H9 (cell line): ENCODE measurements around the gene CFAP43. TPM values are rescaled to one million over a fixed set of nuclear protein-coding genes. Genes with fewer than 3 reads are reported as not detected.

Experiments
- DNase-seq: peaks from one replicate; pipeline ENCODE4 v3.0.0-alpha.2; 2017
- H2AFZ ChIP-seq: one replicate; pipeline ENCODE4 v1.6.1; 2013; ENCODE audit warnings: mild to moderate bottlenecking, low read length, control low read depth, moderate library complexity
- H2AK5ac ChIP-seq: 2 replicates; pipeline ENCODE4 v1.6.1; 2013; ENCODE audit warnings: low read length, control low read depth, mixed read lengths; ENCODE audit not compliant: insufficient read length
- H2BK120ac ChIP-seq: one replicate; pipeline ENCODE4 v1.6.1; 2013; ENCODE audit warnings: low read depth, mild to moderate bottlenecking, low read length, control low read depth, inconsistent platforms; ENCODE audit not compliant: poor library complexity, severe bottlenecking
- H2BK12ac ChIP-seq: 2 replicates; pipeline ENCODE4 v1.6.1; 2013; ENCODE audit warnings: low read length, control low read depth, mixed read lengths, low read depth; ENCODE audit not compliant: insufficient read length
- H2BK15ac ChIP-seq: 2 replicates; pipeline ENCODE4 v1.6.1; 2013; ENCODE audit warnings: low read depth, low read length, control low read depth
- H2BK20ac ChIP-seq: one replicate; pipeline ENCODE4 v1.6.1; 2013; ENCODE audit warnings: low read depth, mild to moderate bottlenecking, low read length, control low read depth, inconsistent platforms; ENCODE audit not compliant: poor library complexity, severe bottlenecking
- H2BK5ac ChIP-seq: 2 replicates; pipeline ENCODE4 v1.6.1; 2013; ENCODE audit warnings: low read length, control low read depth, mixed read lengths; ENCODE audit not compliant: insufficient read length
- H3K14ac ChIP-seq: 2 replicates; pipeline ENCODE4 v1.6.1; 2013; ENCODE audit warnings: low read length, control low read depth; ENCODE audit not compliant: insufficient read depth
- H3K18ac ChIP-seq: 2 replicates; pipeline ENCODE4 v1.6.1; 2013; ENCODE audit warnings: low read depth, mild to moderate bottlenecking, mixed read lengths, low read length, control low read depth; ENCODE audit not compliant: insufficient read length
- H3K23ac ChIP-seq: 2 replicates; pipeline ENCODE4 v1.6.1; 2013; ENCODE audit warnings: low read length, control low read depth, mixed read lengths, low read depth; ENCODE audit not compliant: insufficient read length
- H3K23me2 ChIP-seq: 2 replicates; pipeline ENCODE4 v1.6.1; 2013; ENCODE audit warnings: low read depth, mild to moderate bottlenecking, mixed read lengths, low read length, control low read depth; ENCODE audit not compliant: insufficient read length, poor library complexity, severe bottlenecking
- H3K27ac ChIP-seq: 2 replicates; pipeline ENCODE4 v1.5.1; 2013; ENCODE audit warnings: low read length, control low read depth, mixed read lengths, low read depth; ENCODE audit not compliant: insufficient read length
- H3K27me3 ChIP-seq: 2 replicates; pipeline ENCODE4 v1.6.1; 2013; ENCODE audit warnings: low read length, control low read depth, inconsistent platforms; ENCODE audit not compliant: insufficient read depth
- H3K4ac ChIP-seq: 2 replicates; pipeline ENCODE4 v1.6.1; 2013; ENCODE audit warnings: low read depth, mild to moderate bottlenecking, control low read depth, inconsistent platforms, low read length, moderate library complexity
- H3K4me1 ChIP-seq: 2 replicates; pipeline ENCODE4 v1.6.1; 2013; ENCODE audit warnings: low read length, control low read depth, inconsistent platforms; ENCODE audit not compliant: insufficient read depth
- H3K4me2 ChIP-seq: 2 replicates; pipeline ENCODE4 v1.6.1; 2013; ENCODE audit warnings: low read length, control low read depth, mixed read lengths; ENCODE audit not compliant: insufficient read length, insufficient read depth
- H3K56ac ChIP-seq: 2 replicates; pipeline ENCODE4 v1.6.1; 2013; ENCODE audit warnings: low read depth, mild to moderate bottlenecking, mixed read lengths, low read length, control low read depth; ENCODE audit not compliant: insufficient read length
- H3K79me1 ChIP-seq: 2 replicates; pipeline ENCODE4 v1.6.1; 2013; ENCODE audit warnings: low read depth, mild to moderate bottlenecking, moderate library complexity, low read length, control low read depth, inconsistent platforms; ENCODE audit not compliant: insufficient read depth, poor library complexity, severe bottlenecking
- H3K79me2 ChIP-seq: 2 replicates; pipeline ENCODE4 v1.6.1; 2013; ENCODE audit warnings: low read length, control low read depth, inconsistent platforms; ENCODE audit not compliant: insufficient read depth
- H3K9ac ChIP-seq: 2 replicates; pipeline ENCODE4 v1.6.1; 2013; ENCODE audit warnings: low read length, control low read depth, mixed read lengths; ENCODE audit not compliant: insufficient read length; ENCODE audit errors: extremely low read depth
- H3K9me3 ChIP-seq: one replicate; pipeline ENCODE4 v1.6.1; 2013; ENCODE audit warnings: low read depth, low read length, inconsistent platforms; ENCODE audit not compliant: control insufficient read depth
- H3T11ph ChIP-seq: one replicate; pipeline ENCODE4 v1.6.1; 2013; ENCODE audit warnings: mild to moderate bottlenecking, low read length, control low read depth, inconsistent platforms
- H4K20me1 ChIP-seq: one replicate; pipeline ENCODE4 v1.6.1; 2013; ENCODE audit not compliant: control insufficient read depth, insufficient read length, insufficient read depth
- H4K5ac ChIP-seq: 2 replicates; pipeline ENCODE4 v1.6.1; 2013; ENCODE audit warnings: low read depth, mild to moderate bottlenecking, mixed read lengths, low read length, control low read depth; ENCODE audit not compliant: insufficient read length
- H4K8ac ChIP-seq: replicated peaks from 2 replicates; pipeline ENCODE4 v1.6.1; 2013; ENCODE audit warnings: low read length, control low read depth, mixed read lengths, low read depth; ENCODE audit not compliant: insufficient read length
- H4K91ac ChIP-seq: 2 replicates; pipeline ENCODE4 v1.6.1; 2013; ENCODE audit warnings: low read depth, mild to moderate bottlenecking, moderate library complexity, mixed read lengths, low read length, control low read depth; ENCODE audit not compliant: insufficient read length
- H3K27ac Mint-ChIP-seq, 3 experiments: 2 replicates in 2 of 3; 3 replicates in 1 of 3; pipeline ENCODE4 v1.8.0; 2020 to 2021; ENCODE audit warnings: mixed read lengths in 3 of 3, mild to moderate bottlenecking in 1 of 3, moderate library complexity in 1 of 3
- H3K27me3 Mint-ChIP-seq: 2 replicates; pipeline ENCODE4 v1.8.0; 2021; ENCODE audit warnings: low read depth, mild to moderate bottlenecking, moderate library complexity, mixed read lengths
- H3K36me3 Mint-ChIP-seq, 3 experiments: 2 replicates in 2 of 3; 3 replicates in 1 of 3; pipeline ENCODE4 v1.8.0; 2020 to 2021; ENCODE audit warnings: low read depth in 3 of 3, mixed read lengths in 3 of 3; ENCODE audit not compliant: insufficient read depth in 1 of 3
- H3K4me1 Mint-ChIP-seq, 2 experiments: 2 replicates each; pipeline ENCODE4 v1.8.0; 2020; ENCODE audit warnings: mixed read lengths in 2 of 2
- H3K4me3 Mint-ChIP-seq, 2 experiments: 2 replicates in 1 of 2; 3 replicates in 1 of 2; pipeline ENCODE4 v1.8.0; 2020 to 2021; ENCODE audit warnings: mild to moderate bottlenecking in 2 of 2, mixed read lengths in 2 of 2, moderate library complexity in 1 of 2
- H3K9me3 Mint-ChIP-seq, 2 experiments: 2 replicates in 1 of 2; 3 replicates in 1 of 2; pipeline ENCODE4 v1.8.0; 2020; ENCODE audit warnings: mild to moderate bottlenecking in 2 of 2, mixed read lengths in 2 of 2, moderate library complexity in 1 of 2
- WGBS: extraction: QIAGEN DNeasy Blood & Tissue Kit; methylation state at CpG from one replicate; pipeline ENCODE4 v1.1.7; 2013; ENCODE audit warnings: missing lambda C conversion rate, low lambda C conversion rate, mixed read lengths; ENCODE audit not compliant: insufficient read length; ENCODE audit errors: extremely low coverage; 5-methylcytosine and 5-hydroxymethylcytosine counted together
- total RNA-seq: library from RNA; stranded (reverse); gene quantifications from 2 replicates; pipeline ENCODE4 v1.2.1, GENCODE V29; 2021
- TF ChIP-seq, protein P1 (sequence below): fragments of 200-600 bp; sonication (generic); conservative IDR thresholded peaks from 3 replicates; pipeline ENCODE4 v1.8.0; 2021; ENCODE audit warnings: antibody characterized with exemption, mild to moderate bottlenecking

Gene CFAP43
- total RNA-seq, 1 experiment from 2014 or later, result 0.26 TPM

DNA sequence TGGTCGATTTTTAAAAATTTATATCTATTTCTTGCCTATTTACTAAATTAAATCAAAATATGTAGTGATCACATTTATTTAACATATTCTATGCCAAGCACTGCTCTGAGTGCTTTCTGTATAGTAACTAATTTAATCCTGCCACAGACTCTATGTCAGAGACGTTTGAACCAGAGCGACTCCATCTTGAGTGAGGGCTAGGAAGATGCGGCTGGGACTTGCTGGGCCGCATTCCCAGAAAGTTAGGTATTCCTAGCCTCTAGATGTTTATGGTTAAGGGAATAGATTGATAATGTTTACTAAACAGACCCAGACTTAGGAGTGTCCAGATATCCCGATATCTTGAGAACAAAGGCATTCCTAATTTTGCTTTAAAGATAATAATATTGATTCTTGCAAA, 19.3 kb upstream of the CFAP43 start:
- Histone ChIP-seq H3K4ac (no peak overlapping the region), H2BK20ac (no peak overlapping the region), H4K20me1 (no peaks in the 10 kb centered on the region), H3K79me1 (no peaks in the 10 kb centered on the region), H2BK12ac (no peak overlapping the region), H3K27me3 (no peaks in the 10 kb centered on the region; the same call in 1 of the 2 replicates), H3K27ac (no peak overlapping the region), H3K56ac (no peak overlapping the region), H2BK15ac (no peak overlapping the region), H2BK5ac (no peak overlapping the region), H3K9me3 (no peaks in the 10 kb centered on the region), H2AFZ (no peak overlapping the region), H3K4me2 (no peak overlapping the region), H2BK120ac (no peak overlapping the region), H4K91ac (no peak overlapping the region), H4K5ac (no peak overlapping the region), H3K79me2 (no peaks in the 10 kb centered on the region; the same call in 1 of the 2 replicates), H3K9ac (no peak overlapping the region), H3K18ac (no peak overlapping the region), H4K8ac (no peak overlapping the region), H3K23me2 (peaks cover 12% of the 10 kb centered on the region), H3T11ph (no peak overlapping the region), H3K23ac (no peak overlapping the region), H3K14ac (no peak overlapping the region), H2AK5ac (no peak overlapping the region), H3K4me1 (peaks cover 11% of the 10 kb centered on the region; the same call in 1 of the 2 replicates)
- Mint-ChIP-seq H3K27ac (no peak overlapping the region), H3K9me3 (peaks cover 0 to 7% of the 10 kb centered on the region in 2 experiments; a peak in 3 of 5 replicates), H3K4me1 (peaks cover 46 to 53% of the 10 kb centered on the region in 2 experiments), H3K4me3 (no peak overlapping the region), H3K27me3 (peaks cover 16% of the 10 kb centered on the region), H3K36me3 (peaks cover 0 to 4% (median 1%) of the 10 kb centered on the region in 3 experiments; a peak in 1 of 7 replicates)
- TF ChIP-seq, protein P1, sequence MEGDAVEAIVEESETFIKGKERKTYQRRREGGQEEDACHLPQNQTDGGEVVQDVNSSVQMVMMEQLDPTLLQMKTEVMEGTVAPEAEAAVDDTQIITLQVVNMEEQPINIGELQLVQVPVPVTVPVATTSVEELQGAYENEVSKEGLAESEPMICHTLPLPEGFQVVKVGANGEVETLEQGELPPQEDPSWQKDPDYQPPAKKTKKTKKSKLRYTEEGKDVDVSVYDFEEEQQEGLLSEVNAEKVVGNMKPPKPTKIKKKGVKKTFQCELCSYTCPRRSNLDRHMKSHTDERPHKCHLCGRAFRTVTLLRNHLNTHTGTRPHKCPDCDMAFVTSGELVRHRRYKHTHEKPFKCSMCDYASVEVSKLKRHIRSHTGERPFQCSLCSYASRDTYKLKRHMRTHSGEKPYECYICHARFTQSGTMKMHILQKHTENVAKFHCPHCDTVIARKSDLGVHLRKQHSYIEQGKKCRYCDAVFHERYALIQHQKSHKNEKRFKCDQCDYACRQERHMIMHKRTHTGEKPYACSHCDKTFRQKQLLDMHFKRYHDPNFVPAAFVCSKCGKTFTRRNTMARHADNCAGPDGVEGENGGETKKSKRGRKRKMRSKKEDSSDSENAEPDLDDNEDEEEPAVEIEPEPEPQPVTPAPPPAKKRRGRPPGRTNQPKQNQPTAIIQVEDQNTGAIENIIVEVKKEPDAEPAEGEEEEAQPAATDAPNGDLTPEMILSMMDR, result no peak
- WGBS, result no CpG with 5 or more reads among the region's 6 CpGs
- DNase-seq, result no peak
